ENCODE data around the gene RNGTT.
"Not testable (repeated sequence)": the region's sequence is repeated elsewhere in the genome, so short reads cannot be mapped to it uniquely, and the experiment has no call there.

Gene RNGTT

GRCh38 chr6:88969255-88969654, 5.8 kb upstream of the RNGTT start:
- not testable (repeated sequence) for DNase-seq

DNA sequence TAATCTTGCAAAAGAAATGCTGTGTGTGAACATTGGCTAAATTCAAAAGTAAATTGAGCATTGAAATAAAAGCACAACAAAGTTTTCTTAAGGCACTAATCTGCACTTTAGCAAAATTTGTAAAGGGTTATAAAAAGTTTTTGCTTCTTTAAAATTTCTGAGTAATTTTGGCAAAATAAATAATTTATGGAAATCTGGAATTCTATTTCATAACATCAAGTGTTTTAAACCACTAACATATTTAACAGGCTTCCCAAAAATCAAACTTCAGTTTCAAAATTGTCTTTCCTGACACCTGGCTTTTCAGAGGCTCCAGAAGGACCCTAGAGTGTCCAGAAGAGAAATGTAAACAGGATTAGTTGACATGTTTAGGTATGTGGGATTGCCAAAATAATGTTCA, 4.5 kb upstream of the RNGTT start:
- DNase-seq, result no peak

GRCh38 chr6:88965691-88966090, 2.3 kb upstream of the RNGTT start:
- DNase-seq, result no peak

DNA sequence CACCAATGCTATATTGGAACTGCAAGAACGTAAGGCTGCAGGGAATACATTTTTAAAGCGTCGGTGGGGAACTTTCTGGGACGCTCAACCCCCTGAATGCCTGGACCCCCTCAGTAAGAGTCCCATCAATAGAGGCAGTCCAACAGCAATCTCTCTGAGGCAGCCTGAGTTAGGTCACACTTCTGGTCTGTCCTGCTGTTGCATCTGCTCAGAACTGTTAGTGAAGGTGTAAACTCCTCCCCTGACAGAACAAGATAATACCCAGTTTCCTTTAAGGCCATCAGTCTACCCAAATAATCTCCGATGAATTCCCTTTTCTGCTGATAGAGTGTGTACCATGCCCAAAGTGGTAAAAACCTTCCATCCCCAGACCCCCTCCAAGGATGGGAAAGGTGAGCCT, 1.1 kb upstream of the RNGTT start:
- no peak for DNase-seq

DNA sequence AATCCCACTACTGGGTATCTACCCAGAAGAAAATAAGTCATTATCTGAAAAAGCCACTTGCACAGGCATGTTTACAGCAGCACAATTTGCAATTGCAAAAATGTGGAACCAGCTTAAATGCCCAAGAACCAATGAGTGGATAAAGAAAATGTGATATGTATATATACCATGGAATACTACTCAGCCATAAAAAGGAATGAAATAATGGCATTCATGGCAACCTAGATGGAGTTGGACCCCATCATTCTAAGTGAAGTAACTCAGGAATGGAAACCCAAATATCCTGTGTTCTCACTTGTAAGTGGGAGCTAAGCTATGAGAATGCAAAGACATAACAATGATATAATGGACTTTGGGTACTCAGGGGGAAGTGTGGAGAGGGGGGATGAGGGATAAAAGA, 4.6 kb downstream of the RNGTT start:
- no peak for DNase-seq

DNA sequence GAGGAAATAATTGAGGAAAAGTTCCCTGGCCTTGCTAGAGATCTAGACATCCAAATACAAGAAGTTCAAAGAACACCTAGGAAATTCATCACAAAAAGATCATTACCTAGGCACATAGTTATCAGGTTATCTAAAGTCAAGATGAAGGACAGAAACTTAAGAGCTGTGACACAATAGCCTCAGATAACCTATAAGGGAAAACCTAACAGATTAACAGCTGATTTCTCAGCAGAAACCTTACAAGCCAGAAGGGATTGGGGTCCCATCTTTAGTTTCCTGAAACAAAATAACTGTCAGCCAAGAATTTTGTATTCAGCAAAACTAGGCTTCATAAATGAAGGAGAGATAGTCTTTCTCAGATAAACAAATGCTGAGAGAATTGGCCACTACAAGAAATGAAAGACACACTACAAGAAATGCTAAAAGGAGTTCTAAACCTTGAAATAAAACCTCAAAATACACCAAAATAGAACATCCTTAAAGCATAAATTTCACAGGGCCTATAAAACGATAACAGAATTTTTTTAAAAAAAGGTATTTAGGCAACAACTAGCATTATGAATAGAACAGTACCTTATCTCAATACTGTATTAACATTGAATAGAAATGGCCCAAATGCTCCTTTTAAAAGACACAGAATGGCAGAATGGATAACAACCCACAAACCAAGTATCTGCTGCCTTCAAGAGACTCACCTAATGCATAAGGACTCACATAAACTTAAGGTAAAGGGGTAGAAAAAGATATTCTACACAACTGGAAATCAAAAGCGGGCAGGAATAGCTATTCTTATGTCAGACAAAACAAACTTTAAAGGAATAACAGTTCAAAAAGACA, 9.7 kb downstream of the RNGTT start:
- DNase-seq, result no peak

GRCh38 chr6:88952065-88952704, 11.2 kb downstream of the RNGTT start:
- DNase-seq, result no peak

GRCh38 chr6:88945415-88946008, 17.9 kb downstream of the RNGTT start:
- no peak for DNase-seq

- DNase-seq, result no peak
Measured at GRCh38 chr6:88933521-88933920, 29.9 kb downstream of the RNGTT start.

DNA sequence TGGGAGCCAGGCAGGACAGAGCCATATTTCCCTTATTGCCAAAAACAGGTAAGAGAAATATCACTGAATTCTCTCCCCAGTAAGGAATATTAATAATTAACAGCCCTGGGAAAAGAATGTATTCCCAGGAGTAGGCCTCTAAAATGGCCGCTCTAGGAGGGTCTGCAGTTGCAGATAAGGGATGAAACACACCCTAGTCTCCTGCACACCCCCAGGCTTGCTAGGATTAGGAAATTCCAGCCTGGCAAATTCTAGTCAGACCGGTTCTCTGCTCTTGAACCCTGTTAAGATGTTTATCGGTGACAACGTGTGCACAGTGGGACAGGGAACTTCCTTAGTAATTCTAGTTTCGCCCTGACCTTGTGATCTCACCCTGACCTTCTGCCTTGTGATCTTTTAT, 31.4 kb downstream of the RNGTT start:
- not testable (repeated sequence) for DNase-seq

GRCh38 chr6:88922775-88923548, 40.5 kb downstream of the RNGTT start:
- DNase-seq, result peak; percentile 68 to 80

DNA sequence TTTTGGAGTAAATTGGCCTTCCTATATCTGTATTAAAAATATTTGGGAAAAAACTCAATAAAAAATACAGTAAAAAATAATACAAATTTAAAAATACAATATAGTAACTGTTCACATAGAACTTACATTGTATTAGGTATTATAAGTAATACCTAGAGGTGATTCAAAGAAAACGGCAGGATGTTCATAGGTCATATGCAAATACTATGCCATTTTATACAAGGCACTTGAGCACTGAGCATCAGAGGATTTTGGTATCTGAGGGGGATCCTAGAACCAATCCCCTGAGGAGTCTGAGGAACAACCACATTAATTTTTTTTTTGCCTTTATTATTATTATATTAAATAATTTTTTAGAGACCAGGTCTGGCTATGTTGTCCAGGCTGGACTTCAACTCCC, 41.7 kb downstream of the RNGTT start:
- DNase-seq, result no peak

- no peak for DNase-seq
Measured at GRCh38 chr6:88920774-88921733, 42.4 kb downstream of the RNGTT start.

GRCh38 chr6:88920088-88920487, 43.3 kb downstream of the RNGTT start:
- no peak for DNase-seq

- DNase-seq, result peak in 1 of 2 donors; percentile 5
Measured at GRCh38 chr6:88919032-88919431, 44.4 kb downstream of the RNGTT start.

- no peak for DNase-seq
Measured at GRCh38 chr6:88916615-88917208, 46.7 kb downstream of the RNGTT start.

GRCh38 chr6:88914895-88915598, 48.4 kb downstream of the RNGTT start:
- DNase-seq, result no peak

GRCh38 chr6:88914180-88914579, 49.2 kb downstream of the RNGTT start:
- DNase-seq, result no peak

- DNase-seq, result no peak
Measured at GRCh38 chr6:88913471-88913870, 49.9 kb downstream of the RNGTT start.

DNA sequence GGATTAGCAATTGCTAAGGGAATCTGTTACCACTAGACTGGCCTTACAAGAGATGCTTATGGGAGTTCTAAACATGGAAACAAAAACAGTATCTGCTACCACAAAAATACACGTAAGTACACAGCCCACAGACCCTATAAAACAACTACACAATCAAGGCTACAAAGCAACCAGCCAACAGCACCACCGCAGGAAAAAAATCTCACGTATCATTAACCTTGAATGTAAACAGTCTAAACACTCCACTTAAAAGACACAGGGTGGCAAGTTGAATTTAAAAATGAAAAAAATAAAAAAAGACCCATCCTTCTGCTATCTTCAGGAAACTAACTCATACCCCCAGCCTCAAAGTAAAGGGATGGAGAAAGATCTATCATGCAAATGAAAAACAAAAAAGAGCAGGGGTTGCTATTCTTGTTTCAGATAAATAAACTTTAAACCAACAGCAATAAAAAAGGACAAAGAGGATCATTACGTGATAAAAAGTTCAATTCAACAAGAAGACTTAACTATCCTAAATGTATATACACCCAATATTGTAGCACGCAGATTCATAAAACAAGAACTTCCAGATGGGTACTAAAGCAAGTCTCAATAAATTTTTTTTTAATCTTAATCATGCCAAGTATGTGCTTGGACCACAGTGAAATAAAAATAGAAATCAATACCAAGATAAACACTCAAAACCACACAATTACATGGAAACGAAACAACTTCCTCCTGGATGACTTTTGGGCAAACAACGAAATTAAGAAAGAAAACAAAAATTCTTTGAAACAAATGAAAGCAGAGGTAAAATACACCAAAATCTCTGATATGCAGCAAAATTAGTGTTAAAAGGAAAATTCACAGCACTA, 52.3 kb downstream of the RNGTT start:
- DNase-seq, result no peak

All from inflammatory macrophage treated with lipopolysaccharide for 1 hour (primary cell).